OCI-LY7 (cell line): Measurements from ENCODE around the gene DMD.

Experiments
- CTCF ChIP-seq: fragments of 200-600 bp; sonication (generic); conservative IDR thresholded peaks from 2 replicates; pipeline ENCODE4 v1.5.1; 2014; ENCODE audit warnings: mild to moderate bottlenecking, antibody characterized with exemption, low read length, moderate library complexity, mixed read lengths
- EZH2phosphoT487 ChIP-seq: fragments of 200-600 bp; sonication (generic); IDR thresholded peaks from 2 replicates; pipeline ENCODE4 v1.6.1; 2018; ENCODE audit warnings: low read depth, borderline replicate concordance, mild to moderate bottlenecking, mixed run types, antibody characterized with exemption, low read length, moderate library complexity, mixed read lengths

- TF ChIP-seq CTCF (no peak), EZH2phosphoT487 (no peak)
These were observed 1545.9 kb downstream of the DMD start for GRCh38 chrX:31665454-31665853.
